GM18508 (cell line): Measurements from ENCODE around the gene MFSD11.
"Not testable (repeated sequence)": the region's sequence is repeated elsewhere in the genome, so short reads cannot be mapped to it uniquely, and the experiment has no call there.

ENCODE experiments used
- ATAC-seq: cut with Tn5 transposase; IDR thresholded peaks from one replicate; pipeline ENCODE4 v1.9.1; 2021; ENCODE audit warnings: moderate number of reproducible peaks; ENCODE audit not compliant: insufficient read depth, unreplicated experiment

Gene MFSD11

GRCh38 chr17:76725580-76726230 is 12.2 kb upstream of the MFSD11 start:
- ATAC-seq, result no peak

GRCh38 chr17:76726231-76726775 is 11.6 kb upstream of the MFSD11 start, which contains the start of gene JMJD6:
Gene JMJD6, minus strand, starts transcription at chr17:76726606. Its CDS starts 131 bp downstream, at chr17:76726475.
- peak; percentile 50 for ATAC-seq

DNA sequence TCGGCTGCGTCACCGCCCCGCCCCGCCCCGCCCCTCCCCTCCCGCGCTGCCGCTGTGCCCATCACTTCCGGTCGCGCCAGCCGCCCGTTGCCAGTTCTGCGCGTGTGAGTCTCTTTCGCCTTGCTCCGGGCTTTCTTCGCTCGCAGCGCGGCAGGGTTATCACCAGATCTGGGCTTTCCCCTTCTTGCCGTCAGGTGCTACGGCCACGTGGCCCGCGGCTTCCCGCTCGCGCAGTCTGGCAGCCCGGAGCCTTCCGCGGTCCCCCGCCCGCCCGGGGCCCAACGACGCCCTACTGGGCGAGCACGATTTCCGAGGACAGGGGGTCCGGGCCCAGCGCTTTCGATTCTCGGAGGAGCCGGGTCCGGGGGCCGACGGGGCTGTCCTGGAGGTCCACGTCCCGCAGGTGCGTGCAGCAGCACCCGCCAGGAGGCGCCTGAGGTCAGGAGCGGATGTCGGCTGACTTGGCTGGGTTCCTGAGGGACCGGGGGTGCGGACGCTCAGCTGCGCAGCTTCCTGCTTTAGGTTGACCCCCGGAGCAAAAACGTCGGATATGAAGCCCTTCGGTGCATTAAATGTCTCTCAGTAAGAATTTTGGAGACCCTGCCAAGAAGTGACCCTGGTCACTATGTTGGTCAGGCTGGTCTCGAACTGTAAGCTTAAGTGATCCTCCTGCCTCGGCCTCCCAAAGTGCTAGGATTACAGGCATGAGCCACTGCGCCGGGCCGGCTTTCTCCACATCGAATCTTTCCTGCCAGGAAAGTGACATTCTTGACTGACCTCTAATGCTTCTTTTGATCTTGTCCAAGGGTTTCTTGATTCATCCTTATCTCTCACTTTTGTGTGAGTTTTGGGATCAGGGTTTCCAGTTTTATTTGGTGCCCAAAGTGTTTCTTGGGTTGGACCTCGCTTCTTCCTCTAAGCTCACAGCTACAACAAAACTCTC is 10.9 kb upstream of the MFSD11 start, which contains the start of gene METTL23:
METTL23 (plus strand) TSS at position 64 of the 943 bp plus-strand sequence. CDS start 2,872 bp downstream, outside the sequence.
- peak; percentile 18 for ATAC-seq

- ATAC-seq, result no peak
Observed at GRCh38 chr17:76727745-76728456, 10.0 kb upstream of the MFSD11 start.

- not testable (repeated sequence) for ATAC-seq
Observed at GRCh38 chr17:76731800-76732733, 5.9 kb upstream of the MFSD11 start.

DNA sequence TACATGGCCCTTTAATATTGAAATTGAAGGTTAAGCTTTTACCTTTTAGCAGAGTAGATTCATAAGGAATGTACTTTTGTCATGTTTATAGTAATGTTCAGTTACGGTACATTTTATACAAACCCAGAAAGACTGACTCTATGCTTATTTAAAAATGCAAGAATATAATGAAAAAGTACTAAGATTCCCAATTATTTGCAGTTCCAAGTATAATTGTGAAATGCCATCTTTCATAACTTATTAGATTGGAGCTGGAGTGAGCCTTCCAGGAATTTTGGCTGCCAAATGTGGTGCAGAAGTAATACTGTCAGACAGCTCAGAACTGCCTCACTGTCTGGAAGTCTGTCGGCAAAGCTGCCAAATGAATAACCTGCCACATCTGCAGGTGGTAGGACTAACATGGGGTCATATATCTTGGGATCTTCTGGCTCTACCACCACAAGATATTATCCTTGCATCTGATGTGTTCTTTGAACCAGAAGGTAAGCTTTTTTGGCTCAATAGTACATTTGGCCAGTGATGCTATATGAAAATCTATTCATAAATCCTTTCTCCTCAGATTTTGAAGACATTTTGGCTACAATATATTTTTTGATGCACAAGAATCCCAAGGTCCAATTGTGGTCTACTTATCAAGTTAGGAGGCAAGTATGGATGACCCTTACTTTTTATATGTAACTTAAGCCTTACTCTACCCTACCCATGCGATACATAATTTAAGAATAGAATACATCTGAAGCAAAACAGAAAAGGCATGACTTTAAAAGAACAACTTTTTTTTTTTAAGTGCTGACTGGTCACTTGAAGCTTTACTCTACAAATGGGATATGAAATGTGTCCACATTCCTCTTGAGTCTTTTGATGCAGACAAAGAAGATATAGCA is 4.9 kb upstream of the MFSD11 start:
- no peak for ATAC-seq

DNA sequence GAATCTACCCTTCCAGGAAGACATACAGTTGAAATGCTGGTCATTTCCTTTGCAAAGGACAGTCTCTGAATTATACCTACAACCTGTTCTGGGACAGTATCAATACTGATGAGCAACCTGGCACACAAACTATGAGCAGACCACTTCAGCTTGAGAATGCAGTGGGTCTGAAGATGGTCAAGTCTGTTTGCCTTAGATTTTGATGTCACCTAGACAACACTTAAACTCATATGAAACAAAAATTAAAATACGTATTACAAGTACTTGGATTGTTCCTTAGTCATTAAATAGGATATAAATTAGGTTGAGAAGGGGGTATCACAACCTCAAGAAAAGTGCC is 4.3 kb upstream of the MFSD11 start:
- ATAC-seq, result no peak

DNA sequence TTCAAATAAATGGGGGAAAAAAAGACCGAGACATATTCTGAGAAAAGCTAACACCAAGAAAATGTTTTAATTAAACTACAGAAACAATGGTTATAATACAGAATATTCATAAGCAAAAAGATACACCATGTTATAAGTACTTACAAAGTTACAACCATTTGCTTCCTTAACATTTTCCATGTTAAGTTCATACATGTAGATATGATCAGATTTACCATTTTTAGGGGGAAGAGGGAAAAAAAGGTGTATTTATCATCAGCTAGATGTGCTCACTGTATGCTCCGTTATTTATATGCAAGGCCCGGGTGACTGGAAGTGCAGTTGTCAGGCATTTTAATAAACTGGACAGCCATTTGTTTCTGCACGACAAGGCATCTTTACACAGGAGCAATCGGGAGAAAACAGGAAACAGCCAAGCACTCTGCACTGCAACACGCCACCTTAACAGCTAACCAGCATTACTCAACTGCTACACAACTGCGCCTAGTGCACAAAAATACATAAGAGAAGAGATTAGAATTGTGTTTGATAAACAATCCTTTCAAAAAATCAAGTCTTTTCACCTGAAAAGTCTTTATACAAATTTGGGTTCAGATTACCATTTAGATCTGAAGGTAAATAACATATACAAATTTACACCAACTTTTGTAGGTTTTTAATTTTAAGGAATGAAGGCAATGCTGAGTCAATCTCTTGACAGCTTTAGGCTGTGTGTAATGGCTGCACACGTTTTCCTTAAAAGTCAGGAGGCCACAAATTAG is 3.7 kb upstream of the MFSD11 start:
- no peak for ATAC-seq

GRCh38 chr17:76735006-76735405 is 2.9 kb upstream of the MFSD11 start:
- ATAC-seq, result no peak

DNA sequence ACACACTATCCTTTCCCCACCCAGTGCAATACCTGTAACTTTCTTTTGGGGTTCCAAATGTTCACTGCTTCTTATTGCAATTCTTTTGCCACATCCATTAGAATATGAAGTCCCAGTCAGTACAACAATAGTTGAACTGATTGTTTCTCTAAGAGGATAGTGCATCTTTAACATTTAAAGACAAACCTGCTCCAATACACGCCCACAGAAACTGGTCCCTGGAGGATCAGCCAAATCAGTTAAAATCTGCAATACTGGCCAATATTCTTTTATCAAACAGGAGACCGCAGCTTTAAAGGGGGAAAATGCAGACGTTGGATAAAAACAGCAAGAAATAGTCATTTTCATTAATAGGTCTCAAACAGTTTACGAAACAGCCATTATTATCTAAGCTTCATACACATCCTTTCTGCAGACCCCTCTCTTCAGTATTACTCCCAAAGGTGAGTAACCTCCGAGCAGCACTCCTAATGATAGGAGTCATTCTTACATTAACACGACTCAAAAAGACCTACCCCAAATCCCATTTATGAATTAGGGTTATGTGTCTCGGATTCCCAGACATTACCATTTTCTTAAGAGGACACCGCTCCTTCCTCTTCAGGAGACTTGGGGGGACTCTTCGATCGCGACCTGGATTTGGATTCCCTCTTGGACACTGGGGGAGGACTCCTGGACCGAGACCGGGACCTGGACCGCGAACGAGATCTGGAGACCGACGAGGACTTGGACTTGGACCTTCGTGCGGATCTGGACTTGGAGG is 2.2 kb upstream of the MFSD11 start:
- ATAC-seq, result no peak

DNA sequence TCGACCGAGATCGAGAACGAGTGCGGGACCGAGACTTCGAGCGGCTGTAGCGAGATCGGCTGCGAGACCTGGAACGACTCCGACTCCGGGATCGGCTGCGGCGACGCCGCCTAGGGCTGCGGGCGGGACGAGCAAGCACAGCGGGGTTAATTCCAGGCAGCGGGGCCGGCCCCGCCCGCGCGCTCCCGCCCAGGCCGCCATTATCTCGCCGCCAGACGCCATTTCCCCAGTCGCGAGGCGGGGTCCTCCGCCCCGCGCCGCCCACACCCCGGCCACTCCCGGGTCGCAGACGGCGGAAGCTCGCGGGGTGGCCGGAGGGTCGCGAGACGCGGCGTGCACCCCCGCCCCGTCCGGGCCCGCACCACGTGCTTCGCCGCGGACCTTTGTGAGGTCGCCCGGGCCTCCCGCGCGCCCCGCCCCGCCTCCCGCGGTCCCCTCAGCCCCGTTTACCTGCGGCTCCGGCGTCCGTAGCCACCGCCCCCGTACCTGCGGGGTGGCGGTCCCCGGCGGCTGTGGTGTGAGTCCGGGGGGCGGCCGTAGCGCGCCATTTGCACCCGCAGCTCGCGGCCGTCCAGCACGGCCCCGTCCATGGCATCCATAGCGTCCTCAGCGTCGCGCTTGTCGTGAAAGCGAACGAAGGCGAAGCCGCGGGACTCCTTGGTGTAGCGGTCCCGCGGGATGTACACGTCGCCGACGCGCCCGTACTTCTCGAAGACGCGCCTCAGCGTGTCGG is 1.4 kb upstream of the MFSD11 start:
- ATAC-seq, result no peak

DNA sequence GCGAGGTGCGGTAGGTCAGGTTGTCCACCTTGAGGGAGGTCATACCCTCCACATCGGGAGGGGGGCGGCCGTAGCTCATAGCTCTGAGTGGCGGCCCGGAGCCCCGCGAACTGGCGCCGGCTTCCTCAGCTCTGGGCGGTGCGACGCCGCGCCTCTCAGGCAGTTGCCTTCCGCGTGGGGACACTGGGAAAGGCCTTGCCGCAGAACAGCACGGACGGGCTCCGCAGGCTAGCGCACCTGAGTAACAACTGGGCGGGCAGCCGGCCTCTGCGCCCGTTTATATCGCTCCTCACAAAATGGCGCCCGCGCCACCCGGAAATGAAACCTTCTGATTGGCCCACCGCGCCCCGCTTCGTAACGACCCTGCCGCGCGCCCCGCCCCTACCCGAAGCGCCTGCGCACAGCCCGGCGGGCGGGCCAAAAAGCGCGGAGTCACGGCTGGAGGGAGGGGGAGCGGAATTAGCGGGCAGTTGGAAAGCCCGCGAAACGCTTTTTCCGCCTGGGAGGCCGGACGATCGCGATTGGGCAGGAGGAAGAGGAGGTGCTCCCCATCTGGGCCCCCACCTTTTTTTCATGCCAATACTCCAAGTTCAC is 740 bp upstream of the MFSD11 start, which contains the start of gene SRSF2:
SRSF2 (minus strand) TSS at position 250 of the 594 bp plus-strand sequence; CDS start at position 79, 171 bp downstream.
- ATAC-seq, result peak; percentile 60

- no peak for ATAC-seq
Observed at GRCh38 chr17:76738468-76738850, 540 bp downstream of the MFSD11 start.

GRCh38 chr17:76739568-76740115 is 1.7 kb downstream of the MFSD11 start:
- not testable (repeated sequence) for ATAC-seq

GRCh38 chr17:76740329-76741118 is 2.6 kb downstream of the MFSD11 start:
- no peak for ATAC-seq
